Measurements from ENCODE around the gene SETD3. TPM values are rescaled to one million over a fixed set of nuclear protein-coding genes. Genes with fewer than 3 reads are reported as not detected.

SETD3 gene
- total RNA-seq, 1 donor from 2014 or later, result 101 TPM

DNA sequence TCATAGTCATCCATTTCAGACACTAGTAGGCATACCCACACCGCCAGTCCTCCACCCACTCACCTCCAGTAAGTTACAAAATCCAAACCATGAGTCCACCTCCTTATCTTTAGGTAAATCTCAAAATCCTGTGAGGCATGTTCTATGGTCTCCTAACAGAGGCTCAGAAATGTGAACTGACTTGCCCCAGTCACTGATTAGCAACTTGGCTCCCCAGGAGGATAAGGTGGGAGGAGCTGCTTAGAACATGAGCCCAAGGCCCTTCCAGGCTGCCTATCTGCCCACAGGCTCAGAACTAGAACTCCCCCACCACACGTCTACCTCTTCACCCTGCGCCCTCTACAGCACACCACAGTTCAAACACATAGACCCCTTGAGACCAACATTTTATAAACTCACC lies 19.9 kb downstream of the SETD3 start:
- DNase-seq (ENCODE audit: low spot score), result no peak

GRCh38 chr14:99459481-99460100 lies 21.1 kb downstream of the SETD3 start:
- DNase-seq (ENCODE audit: low spot score), result peak; percentile 59

- no peak for DNase-seq (ENCODE audit: low spot score)
Measured at GRCh38 chr14:99454246-99454645, 26.4 kb downstream of the SETD3 start.

DNA sequence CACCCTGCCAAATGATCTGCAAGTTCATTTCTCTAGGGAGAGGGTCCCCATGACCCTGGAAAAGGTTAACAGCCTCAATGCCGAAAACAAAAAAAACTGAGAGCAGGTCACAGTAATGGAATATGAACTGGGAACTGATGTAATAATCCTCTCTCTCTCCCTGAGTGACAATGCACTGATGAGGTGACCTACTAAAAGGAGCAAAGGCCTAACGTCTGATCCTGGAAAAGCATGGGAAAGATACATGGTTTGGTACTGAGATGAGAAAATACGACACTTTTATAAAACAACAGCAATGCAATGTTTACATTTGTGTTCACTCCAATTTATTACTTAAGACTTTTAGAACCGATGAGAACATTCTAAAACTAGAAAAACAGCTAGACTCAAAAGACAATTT lies 27.7 kb downstream of the SETD3 start:
- no peak for DNase-seq (ENCODE audit: low spot score)

DNA sequence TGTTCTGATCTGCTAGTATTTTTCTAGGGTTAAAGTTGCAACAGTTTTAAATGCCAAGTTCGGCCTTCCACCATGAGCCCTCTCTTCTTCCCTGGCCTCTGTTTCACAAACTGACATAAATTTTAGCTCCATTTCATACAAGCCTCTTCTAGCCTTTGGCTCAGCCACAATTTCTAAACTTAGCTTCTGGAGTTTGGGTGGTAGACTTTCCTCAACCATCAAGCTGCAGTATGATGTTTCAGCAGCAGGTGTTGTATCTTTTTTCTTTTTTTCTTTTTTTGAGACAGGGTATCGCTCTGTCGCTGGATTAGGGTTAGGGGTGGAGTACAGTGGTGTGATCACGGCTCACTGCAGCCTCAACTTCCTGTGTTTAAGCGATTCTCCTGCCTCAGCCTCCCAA lies 29.4 kb downstream of the SETD3 start:
- DNase-seq (ENCODE audit: low spot score), result no peak

DNA sequence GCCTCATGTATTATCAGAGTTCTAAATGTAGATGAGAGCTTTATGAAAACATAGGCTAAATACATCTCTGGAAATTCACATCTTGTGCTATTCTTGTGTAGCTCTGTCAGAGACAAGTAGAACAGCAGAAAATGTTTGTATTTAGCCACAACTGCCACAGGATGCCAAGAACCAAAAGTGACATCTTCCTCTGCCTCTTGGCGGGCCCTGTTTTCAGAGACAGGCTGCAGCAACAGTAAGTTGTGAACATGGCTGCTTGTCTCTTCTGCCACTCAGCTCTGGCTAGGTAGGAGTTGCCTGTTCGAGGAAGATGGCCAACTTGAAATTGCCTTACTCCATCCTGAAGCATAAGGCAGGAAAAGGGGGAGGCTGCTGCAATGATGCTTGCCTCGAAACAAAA lies 30.4 kb downstream of the SETD3 start:
- DNase-seq (ENCODE audit: low spot score), result no peak

DNA sequence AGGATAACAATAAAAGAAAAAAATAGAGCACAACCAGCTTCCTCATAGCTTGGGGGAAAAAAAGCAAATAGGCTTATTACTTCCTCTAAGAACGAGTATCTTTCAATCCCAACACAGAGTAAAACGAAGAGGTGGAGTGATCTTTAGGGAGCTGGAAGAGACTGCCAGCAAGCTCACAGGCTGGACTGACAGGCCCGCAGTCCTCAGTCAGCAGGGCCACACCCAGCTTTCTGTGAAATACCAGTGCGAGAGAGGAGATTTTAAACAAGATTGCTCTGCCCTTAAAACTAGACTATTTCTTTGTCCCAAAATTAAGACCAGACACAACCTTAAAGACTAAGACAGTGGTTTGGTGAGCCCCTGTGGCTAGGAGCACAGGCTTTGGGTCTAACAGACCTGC lies 32.9 kb downstream of the SETD3 start:
- DNase-seq (ENCODE audit: low spot score), result no peak

GRCh38 chr14:99445931-99446330 lies 34.7 kb downstream of the SETD3 start:
- DNase-seq (ENCODE audit: low spot score), result no peak

- DNase-seq (ENCODE audit: low spot score), result no peak
Measured at GRCh38 chr14:99441918-99442317, 38.7 kb downstream of the SETD3 start.

- peak; percentile 22 for DNase-seq (ENCODE audit: low spot score)
Measured at GRCh38 chr14:99441157-99441870, 39.3 kb downstream of the SETD3 start.

- no peak for DNase-seq (ENCODE audit: low spot score)
Measured at GRCh38 chr14:99440278-99440677, 40.4 kb downstream of the SETD3 start.

DNA sequence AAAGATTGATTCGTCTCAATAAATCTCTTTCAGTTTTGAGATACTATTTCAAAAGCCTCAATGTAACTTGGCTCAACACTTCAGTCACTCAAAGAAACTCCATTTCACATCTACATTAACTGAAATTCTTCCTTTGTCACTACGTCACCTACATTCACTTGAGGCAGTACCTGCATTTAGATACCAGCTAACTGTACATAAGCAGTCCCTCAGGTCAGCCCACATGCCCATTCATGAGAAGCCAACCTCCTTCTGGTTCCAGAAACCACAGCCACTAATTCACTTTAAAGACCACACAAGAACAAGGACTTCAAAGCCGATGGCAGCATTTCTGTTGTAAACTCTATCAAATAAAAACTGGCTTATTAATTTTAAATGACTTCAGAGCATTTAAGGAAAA lies 43.0 kb downstream of the SETD3 start:
- no peak for DNase-seq (ENCODE audit: low spot score)

- DNase-seq (ENCODE audit: low spot score), result no peak
Measured at GRCh38 chr14:99436247-99437180, 44.1 kb downstream of the SETD3 start.

DNA sequence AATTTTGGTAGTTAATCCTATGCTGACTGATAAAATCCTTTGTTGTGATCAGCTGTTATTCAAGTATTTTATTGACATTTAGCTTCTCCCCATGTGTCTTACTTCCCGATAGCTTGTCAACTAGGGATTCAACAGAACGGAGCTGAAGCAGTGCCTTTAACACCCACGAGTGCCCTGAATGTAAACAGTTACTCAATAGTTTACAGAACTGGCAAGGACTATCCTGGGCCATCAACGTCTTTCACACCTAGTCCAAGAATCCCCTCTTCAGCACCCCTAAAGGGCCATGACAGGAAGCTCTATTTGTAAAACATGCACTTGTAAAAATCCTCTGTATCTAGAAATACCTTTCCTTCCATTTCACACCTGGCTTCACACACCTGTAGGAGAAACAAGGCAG lies 45.3 kb downstream of the SETD3 start:
- no peak for DNase-seq (ENCODE audit: low spot score)

DNA sequence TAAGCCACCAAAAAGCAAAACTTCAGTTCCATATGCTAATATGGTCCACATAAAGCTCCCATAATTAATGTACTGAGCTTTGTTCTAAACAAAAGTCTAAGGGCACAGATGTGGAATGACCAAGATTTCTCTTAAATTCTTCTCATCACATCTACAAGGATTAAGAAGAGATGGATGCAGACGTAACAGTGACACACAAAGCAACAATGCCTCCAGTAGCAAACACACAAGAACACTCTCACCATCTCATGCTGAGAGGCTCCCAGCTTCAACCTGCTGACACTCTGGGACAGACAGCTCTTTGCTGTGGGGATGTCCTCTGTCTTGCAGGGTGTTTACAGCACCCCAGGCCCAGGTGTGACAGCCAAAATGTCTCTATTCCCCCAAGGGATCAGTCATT lies 48.2 kb downstream of the SETD3 start:
- DNase-seq (ENCODE audit: low spot score), result no peak

DNA sequence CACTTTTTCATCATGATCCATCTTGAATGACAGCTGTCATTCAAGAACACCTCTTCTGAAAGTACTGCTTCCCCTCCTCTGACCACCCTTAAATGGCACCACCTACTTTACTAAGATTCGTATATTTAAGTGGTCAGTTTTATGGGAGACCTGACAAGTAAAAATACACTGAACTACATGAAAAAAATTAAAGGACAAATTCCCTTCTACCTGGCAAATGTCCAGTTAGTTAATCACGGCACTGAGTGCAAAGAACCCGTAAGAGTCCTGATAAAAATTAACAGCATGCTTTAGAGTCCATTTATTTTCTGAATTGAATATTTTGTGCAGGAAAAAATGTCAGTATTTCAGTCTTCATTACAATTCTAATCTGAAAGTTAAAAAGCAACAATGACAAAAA lies 48.7 kb downstream of the SETD3 start:
- DNase-seq (ENCODE audit: low spot score), result no peak

GRCh38 chr14:99430491-99430890 lies 50.2 kb downstream of the SETD3 start:
- DNase-seq (ENCODE audit: low spot score), result no peak

- DNase-seq (ENCODE audit: low spot score), result peak; percentile 71
Measured at GRCh38 chr14:99427632-99428300, 52.9 kb downstream of the SETD3 start.

- DNase-seq (ENCODE audit: low spot score), result no peak
Measured at GRCh38 chr14:99426813-99427346, 53.8 kb downstream of the SETD3 start.

DNA sequence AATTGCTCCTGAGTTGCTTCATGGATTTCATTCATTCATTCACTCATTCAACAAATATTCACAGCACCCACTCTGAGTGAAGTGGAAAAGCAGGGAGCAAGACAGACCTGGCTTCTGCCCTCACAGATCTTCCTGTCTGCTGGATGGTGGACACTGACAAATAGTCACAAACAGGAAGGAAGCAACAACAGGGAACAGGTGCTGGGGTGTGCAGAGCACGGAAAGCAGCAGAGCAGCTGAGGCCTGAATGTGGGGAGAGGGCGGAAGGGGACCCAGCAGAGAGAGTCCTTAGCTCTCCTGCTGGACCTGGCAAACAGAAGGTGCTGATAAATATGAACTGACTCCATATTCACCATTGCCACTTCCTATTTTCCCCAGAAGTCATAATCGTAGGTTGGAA lies 54.4 kb downstream of the SETD3 start:
- no peak for DNase-seq (ENCODE audit: low spot score)

GRCh38 chr14:99425272-99425681 lies 55.4 kb downstream of the SETD3 start:
- DNase-seq (ENCODE audit: low spot score), result no peak
